ENCODE results near the gene SLC25A12.

The SLC25A12 gene

DNA sequence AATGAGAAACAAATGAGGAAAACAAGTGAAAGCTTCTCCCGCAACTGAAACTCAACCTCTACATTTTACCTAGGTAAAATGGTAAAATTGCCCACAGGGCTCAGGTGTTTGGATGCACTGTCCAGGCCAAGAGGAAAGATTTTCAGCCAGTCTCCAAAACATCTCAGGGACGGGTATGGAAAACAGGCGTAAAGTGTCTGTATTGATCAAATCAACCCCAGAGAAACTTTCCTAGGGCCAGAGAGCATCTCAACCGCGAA lies 27.9 kb upstream of the SLC25A12 start:
- TF ChIP-seq, protein P1, sequence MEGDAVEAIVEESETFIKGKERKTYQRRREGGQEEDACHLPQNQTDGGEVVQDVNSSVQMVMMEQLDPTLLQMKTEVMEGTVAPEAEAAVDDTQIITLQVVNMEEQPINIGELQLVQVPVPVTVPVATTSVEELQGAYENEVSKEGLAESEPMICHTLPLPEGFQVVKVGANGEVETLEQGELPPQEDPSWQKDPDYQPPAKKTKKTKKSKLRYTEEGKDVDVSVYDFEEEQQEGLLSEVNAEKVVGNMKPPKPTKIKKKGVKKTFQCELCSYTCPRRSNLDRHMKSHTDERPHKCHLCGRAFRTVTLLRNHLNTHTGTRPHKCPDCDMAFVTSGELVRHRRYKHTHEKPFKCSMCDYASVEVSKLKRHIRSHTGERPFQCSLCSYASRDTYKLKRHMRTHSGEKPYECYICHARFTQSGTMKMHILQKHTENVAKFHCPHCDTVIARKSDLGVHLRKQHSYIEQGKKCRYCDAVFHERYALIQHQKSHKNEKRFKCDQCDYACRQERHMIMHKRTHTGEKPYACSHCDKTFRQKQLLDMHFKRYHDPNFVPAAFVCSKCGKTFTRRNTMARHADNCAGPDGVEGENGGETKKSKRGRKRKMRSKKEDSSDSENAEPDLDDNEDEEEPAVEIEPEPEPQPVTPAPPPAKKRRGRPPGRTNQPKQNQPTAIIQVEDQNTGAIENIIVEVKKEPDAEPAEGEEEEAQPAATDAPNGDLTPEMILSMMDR (conservative IDR thresholded peaks at IDR 0.05; ENCODE audit: low read depth, low read length) = no peak
- Histone ChIP-seq H3K27ac (peak overlapping the region; percentile 78), H3K79me2 (ENCODE audit: insufficient read depth, low read depth) (peaks cover 31% of the 10 kb centered on the region), H3K36me3 (ENCODE audit: insufficient read depth) (no peaks in the 10 kb centered on the region), H2AFZ (ENCODE audit: low read depth) (peak overlapping the region; percentile 87), H3K4me2 (peak overlapping the region; percentile 75), H3K27me3 (ENCODE audit: insufficient read depth, low read depth) (no peaks in the 10 kb centered on the region), H3K9ac (peak overlapping the region; percentile 88; the same call in 1 of the 2 replicates), H3K4me1 (ENCODE audit: low read depth, poor library complexity, severe bottlenecking) (peaks cover 34% of the 10 kb centered on the region), H3K4me3 (IDR thresholded peaks at IDR 0.05; ENCODE audit: insufficient read depth, low read depth, low read length) (no peak overlapping the region), H4K20me1 (ENCODE audit: insufficient read depth) (no peaks in the 10 kb centered on the region)

DNA sequence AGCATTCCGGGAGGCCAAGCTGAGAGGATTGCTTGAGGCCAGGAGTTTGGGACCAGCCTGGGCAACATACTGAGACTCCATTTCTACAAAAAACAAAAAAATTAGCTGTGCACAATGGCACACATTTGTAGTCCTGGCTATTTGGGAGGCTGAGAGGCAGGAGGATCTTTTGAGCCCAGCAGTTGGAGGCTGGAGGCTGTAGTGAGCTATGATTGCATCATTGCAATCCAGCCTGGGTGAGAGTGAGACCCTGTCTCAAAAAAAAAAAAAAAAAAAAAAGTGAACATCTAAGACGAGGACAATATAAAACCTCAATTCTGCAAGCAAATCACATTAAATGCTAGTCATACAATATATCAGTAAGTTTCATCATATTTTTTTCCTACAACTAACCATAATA lies 25.4 kb upstream of the SLC25A12 start:
- Histone ChIP-seq H3K4me2 (no peak overlapping the region), H3K79me2 (ENCODE audit: insufficient read depth, low read depth) (peaks cover 19% of the 10 kb centered on the region), H3K4me3 (IDR thresholded peaks at IDR 0.05; ENCODE audit: insufficient read depth, low read depth, low read length) (no peak overlapping the region), H3K27ac (no peak overlapping the region), H3K9ac (no peak overlapping the region), H3K36me3 (ENCODE audit: insufficient read depth) (no peaks in the 10 kb centered on the region), H2AFZ (ENCODE audit: low read depth) (no peak overlapping the region), H3K27me3 (ENCODE audit: insufficient read depth, low read depth) (no peaks in the 10 kb centered on the region), H4K20me1 (ENCODE audit: insufficient read depth) (no peaks in the 10 kb centered on the region), H3K4me1 (ENCODE audit: low read depth, poor library complexity, severe bottlenecking) (peaks cover 22% of the 10 kb centered on the region)
- TF ChIP-seq, protein P1 (conservative IDR thresholded peaks at IDR 0.05; ENCODE audit: low read depth, low read length) = no peak

DNA sequence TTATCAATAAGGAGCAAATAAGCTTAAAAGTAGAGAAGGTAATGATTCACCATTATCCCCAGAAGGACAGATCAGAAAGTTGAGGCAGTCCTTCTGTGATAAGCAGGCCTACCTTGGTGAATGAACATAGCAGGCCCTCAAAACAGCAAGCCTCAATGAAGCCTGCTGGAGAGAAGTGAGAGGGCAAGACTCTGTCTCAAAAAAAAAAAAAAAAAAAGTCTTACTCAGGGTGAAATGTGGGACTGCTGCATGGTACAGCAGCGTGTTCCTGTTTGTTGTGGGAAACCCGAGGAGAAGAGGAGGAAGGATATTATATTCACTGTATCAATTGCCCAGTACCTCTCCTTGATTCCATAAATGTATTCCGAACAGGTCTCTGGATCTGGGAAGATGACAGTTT lies 19.5 kb upstream of the SLC25A12 start:
- Histone ChIP-seq H2AFZ (ENCODE audit: low read depth) (no peak overlapping the region), H3K79me2 (ENCODE audit: insufficient read depth, low read depth) (no peaks in the 10 kb centered on the region), H3K36me3 (ENCODE audit: insufficient read depth) (no peaks in the 10 kb centered on the region), H4K20me1 (ENCODE audit: insufficient read depth) (no peaks in the 10 kb centered on the region), H3K4me1 (ENCODE audit: low read depth, poor library complexity, severe bottlenecking) (no peaks in the 10 kb centered on the region), H3K27ac (no peak overlapping the region), H3K9ac (no peak overlapping the region), H3K27me3 (ENCODE audit: insufficient read depth, low read depth) (no peaks in the 10 kb centered on the region), H3K4me3 (IDR thresholded peaks at IDR 0.05; ENCODE audit: insufficient read depth, low read depth, low read length) (no peak overlapping the region), H3K4me2 (no peak overlapping the region)
- TF ChIP-seq, protein P1 (conservative IDR thresholded peaks at IDR 0.05; ENCODE audit: low read depth, low read length) = no peak

DNA sequence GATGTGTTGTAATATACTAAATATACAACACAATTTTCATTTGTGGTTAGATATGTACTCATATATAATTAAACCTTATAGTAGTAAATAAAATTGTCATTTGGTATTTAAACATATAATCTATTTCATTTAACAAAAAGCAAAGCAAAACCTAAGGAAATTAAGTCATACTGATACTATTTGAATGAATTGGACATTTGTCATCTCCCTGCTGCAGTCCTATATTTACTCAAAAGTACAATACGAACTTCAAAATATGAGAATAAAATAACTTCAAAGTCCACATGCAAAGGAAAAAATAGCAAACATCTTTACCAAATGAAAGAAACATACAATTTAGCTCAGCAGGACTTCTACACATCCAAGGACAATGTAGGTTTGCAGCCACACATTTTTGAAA lies 16.4 kb upstream of the SLC25A12 start:
- TF ChIP-seq, protein P1 (conservative IDR thresholded peaks at IDR 0.05; ENCODE audit: low read depth, low read length) = no peak
- Histone ChIP-seq H3K4me3 (IDR thresholded peaks at IDR 0.05; ENCODE audit: insufficient read depth, low read depth, low read length) (no peak overlapping the region), H3K9ac (no peak overlapping the region), H3K27ac (no peak overlapping the region), H3K36me3 (ENCODE audit: insufficient read depth) (no peaks in the 10 kb centered on the region), H3K27me3 (ENCODE audit: insufficient read depth, low read depth) (no peaks in the 10 kb centered on the region), H2AFZ (ENCODE audit: low read depth) (no peak overlapping the region), H3K79me2 (ENCODE audit: insufficient read depth, low read depth) (no peaks in the 10 kb centered on the region), H3K4me1 (ENCODE audit: low read depth, poor library complexity, severe bottlenecking) (peaks cover 6% of the 10 kb centered on the region), H3K4me2 (no peak overlapping the region), H4K20me1 (ENCODE audit: insufficient read depth) (no peaks in the 10 kb centered on the region)

DNA sequence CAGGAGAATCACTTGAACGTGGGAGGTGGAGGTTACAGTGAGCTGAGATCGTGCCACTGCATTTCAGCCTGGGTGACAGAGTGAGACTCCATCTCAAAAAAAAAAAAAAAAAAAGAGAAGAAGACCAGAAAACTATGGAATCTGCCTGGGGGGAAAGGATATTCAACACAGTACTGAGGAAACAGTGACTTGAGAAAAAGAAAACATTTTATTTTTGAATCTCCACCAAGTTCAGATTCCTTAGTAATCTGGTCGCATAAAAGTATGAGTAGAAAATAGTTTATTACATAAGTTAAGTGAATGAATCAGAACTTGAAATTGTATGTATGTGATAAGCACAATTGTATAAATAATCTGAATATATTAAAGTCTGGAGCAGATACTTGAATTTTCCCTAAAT lies 15.2 kb upstream of the SLC25A12 start:
- TF ChIP-seq, protein P1 (conservative IDR thresholded peaks at IDR 0.05; ENCODE audit: low read depth, low read length) = no peak
- H2AFZ ChIP-seq (ENCODE audit: low read depth) = no peak overlapping the region

More for the DNA sequence above, 15.2 kb upstream of the SLC25A12 start:
- no peaks in the 10 kb centered on the region for H3K79me2 ChIP-seq (ENCODE audit: insufficient read depth, low read depth)
- no peaks in the 10 kb centered on the region for H3K36me3 ChIP-seq (ENCODE audit: insufficient read depth)
- H3K4me1 ChIP-seq (ENCODE audit: low read depth, poor library complexity, severe bottlenecking) = peaks cover 6% of the 10 kb centered on the region
- H3K4me2 ChIP-seq = no peak overlapping the region
- H3K4me3 ChIP-seq (IDR thresholded peaks at IDR 0.05; ENCODE audit: insufficient read depth, low read depth, low read length) = no peak overlapping the region
- H3K27ac ChIP-seq = no peak overlapping the region
- no peak overlapping the region for H3K9ac ChIP-seq
- H3K27me3 ChIP-seq (ENCODE audit: insufficient read depth, low read depth) = no peaks in the 10 kb centered on the region
- H4K20me1 ChIP-seq (ENCODE audit: insufficient read depth) = no peaks in the 10 kb centered on the region
